IMR-90 (cell line): Measurements from ENCODE around the gene B9D1. TPM values are rescaled to one million over a fixed set of nuclear protein-coding genes. Genes with fewer than 3 reads are reported as not detected.

Source experiments
- ATAC-seq: fragments of 200-7000 bp; cut with Tn5 transposase; 2 replicates; pipeline ENCODE4 v1.9.1; 2020; ENCODE audit warnings: low read depth, mild to moderate bottlenecking, moderate library complexity
- BruUV-seq: library from RNA; stranded (reverse); fragments of 400-500 nt; replicated peaks from 2 replicates; lab custom pipeline; 2021; lab: Mats Ljungman, UMichigan
- CTCF ChIA-PET: fragments of 300-600 bp; formaldehyde crosslinking; extraction: SDS; loops from one replicate; lab custom pipeline; 2021; ENCODE audit warnings: antibody characterized with exemption; lab: Yijun Ruan, JAX
- POLR2A ChIA-PET: fragments of 300-600 bp; sonication (Branson Sonifier 250); formaldehyde crosslinking; loops from one replicate; lab custom pipeline; 2022; ENCODE audit warnings: antibody characterized with exemption; ENCODE audit not compliant: unreplicated experiment; lab: Charles Lee
- DNase-seq: peaks from one replicate; pipeline ENCODE4 v3.0.0; 2013
- H2AFZ ChIP-seq: replicated peaks from 2 replicates; pipeline ENCODE3; 2013; ENCODE audit warnings: low read length, mild to moderate bottlenecking; ENCODE audit not compliant: poor library complexity
- H2AK5ac ChIP-seq: 2 replicates; pipeline ENCODE4 v1.6.1; 2013; ENCODE audit warnings: low read depth, low read length, inconsistent platforms
- H2AK9ac ChIP-seq: replicated peaks from 2 replicates; pipeline ENCODE3; 2013; ENCODE audit warnings: mild to moderate bottlenecking, low read depth, low read length, moderate library complexity; ENCODE audit not compliant: poor library complexity
- H2BK120ac ChIP-seq: 2 replicates; pipeline ENCODE4 v1.6.1; 2013; ENCODE audit warnings: low read depth, low read length, inconsistent platforms
- H2BK15ac ChIP-seq: 3 replicates; pipeline ENCODE4 v1.6.1; 2013; ENCODE audit warnings: low read depth, low read length, inconsistent platforms
- H2BK20ac ChIP-seq: 2 replicates; pipeline ENCODE4 v1.6.1; 2013; ENCODE audit warnings: low read depth, mild to moderate bottlenecking, inconsistent platforms, low read length, moderate library complexity
- H2BK5ac ChIP-seq: 2 replicates; pipeline ENCODE4 v1.6.1; 2013; ENCODE audit warnings: mild to moderate bottlenecking, low read depth, low read length, inconsistent platforms; ENCODE audit not compliant: poor library complexity, severe bottlenecking
- H3K14ac ChIP-seq: replicated peaks from 2 replicates; pipeline ENCODE4 v1.6.1; 2013; ENCODE audit warnings: low read depth, low read length, inconsistent platforms
- H3K18ac ChIP-seq: 2 replicates; pipeline ENCODE4 v1.6.1; 2013; ENCODE audit warnings: low read depth, low read length, control low read depth
- H3K23ac ChIP-seq: 2 replicates; pipeline ENCODE4 v1.6.1; 2013; ENCODE audit warnings: low read depth, low read length, inconsistent platforms
- H3K27ac ChIP-seq: 2 replicates; pipeline ENCODE4 v1.5.1; 2013; ENCODE audit warnings: mild to moderate bottlenecking, control low read depth, low read length; ENCODE audit not compliant: insufficient read depth
- H3K27me3 ChIP-seq: 2 replicates; pipeline ENCODE4 v1.6.1; 2013; ENCODE audit warnings: low read length; ENCODE audit not compliant: control insufficient read depth, insufficient read depth
- H3K36me3 ChIP-seq: 2 replicates; pipeline ENCODE4 v1.6.1; 2013; ENCODE audit warnings: low read length, mixed read lengths; ENCODE audit not compliant: control insufficient read depth, insufficient read depth
- H3K4ac ChIP-seq: 2 replicates; pipeline ENCODE4 v1.6.1; 2013; ENCODE audit warnings: low read depth, low read length, inconsistent platforms
- H3K4me1 ChIP-seq: 2 replicates; pipeline ENCODE4 v1.6.1; 2013; ENCODE audit warnings: low read length, mixed read lengths; ENCODE audit not compliant: control insufficient read depth, insufficient read depth
- H3K4me2 ChIP-seq: 2 replicates; pipeline ENCODE4 v1.6.1; 2013; ENCODE audit warnings: low read depth, mild to moderate bottlenecking, control low read depth, low read length, moderate library complexity
- H3K4me3 ChIP-seq: 2 replicates; pipeline ENCODE4 v1.5.1; 2013; ENCODE audit warnings: low read depth, mild to moderate bottlenecking, control low read depth, low read length, moderate library complexity; ENCODE audit not compliant: insufficient read depth
- H3K56ac ChIP-seq: 2 replicates; pipeline ENCODE4 v1.6.1; 2013; ENCODE audit warnings: low read length, inconsistent platforms; ENCODE audit not compliant: insufficient read depth; ENCODE audit errors: extremely low read depth
- H3K79me1 ChIP-seq, 2 experiments: 2 replicates each; pipeline ENCODE4 v1.6.1; 2013; ENCODE audit warnings: low read length in 2 of 2, inconsistent platforms in 1 of 2, low read depth in 1 of 2
- H3K9ac ChIP-seq: 2 replicates; pipeline ENCODE4 v1.6.1; 2013; ENCODE audit warnings: low read depth, low read length, control low read depth
- H3K9me1 ChIP-seq: 2 replicates; pipeline ENCODE4 v1.6.1; 2013; ENCODE audit warnings: low read length, inconsistent platforms; ENCODE audit not compliant: insufficient read depth
- H3K9me3 ChIP-seq: 2 replicates; pipeline ENCODE4 v1.6.1; 2013; ENCODE audit warnings: low read length; ENCODE audit not compliant: control insufficient read depth, insufficient read depth
- H4K20me1 ChIP-seq: 2 replicates; pipeline ENCODE4 v1.6.1; 2013; ENCODE audit warnings: low read length, inconsistent platforms; ENCODE audit not compliant: insufficient read depth
- H4K5ac ChIP-seq: 2 replicates; pipeline ENCODE4 v1.6.1; 2013; ENCODE audit warnings: mild to moderate bottlenecking, low read depth, low read length, control low read depth
- H4K8ac ChIP-seq, 2 experiments: 2 replicates each; pipeline ENCODE4 v1.6.1; 2013; ENCODE audit warnings: low read depth in 2 of 2, low read length in 2 of 2, control low read depth in 1 of 2, inconsistent platforms in 1 of 2
- H4K91ac ChIP-seq: 2 replicates; pipeline ENCODE4 v1.6.1; 2013; ENCODE audit warnings: low read depth, low read length, inconsistent platforms; ENCODE audit not compliant: insufficient read depth
- BHLHE40 ChIP-seq: fragments of 150-350 bp; IDR thresholded peaks from 2 replicates; pipeline ENCODE4 v1.6.1; 2016; ENCODE audit warnings: mild to moderate bottlenecking, low read depth, low read length
- CEBPB ChIP-seq: IDR thresholded peaks from 2 replicates; pipeline ENCODE4 v1.6.1; 2012; ENCODE audit warnings: low read depth, low read length, improper control_type of control experiment
- CHD1 ChIP-seq: IDR thresholded peaks from 2 replicates; pipeline ENCODE4 v1.6.1; 2012; ENCODE audit warnings: low read depth, low read length, improper control_type of control experiment
- CTCF ChIP-seq: conservative IDR thresholded peaks from 2 replicates; pipeline ENCODE4 v1.5.1; 2012; ENCODE audit warnings: mild to moderate bottlenecking, low read depth, low read length, improper control_type of control experiment
- ELK1 ChIP-seq: fragments of 150-350 bp; IDR thresholded peaks from 2 replicates; pipeline ENCODE4 v1.6.1; 2016; ENCODE audit warnings: low read depth, mild to moderate bottlenecking, low read length, moderate library complexity, borderline replicate concordance
- FOS ChIP-seq: fragments of 150-350 bp; IDR thresholded peaks from 2 replicates; pipeline ENCODE4 v1.6.1; 2016; ENCODE audit warnings: low read depth, low read length
- MAFK ChIP-seq: IDR thresholded peaks from 2 replicates; pipeline ENCODE4 v1.6.1; 2012; ENCODE audit warnings: low read depth, low read length, improper control_type of control experiment
- MAZ ChIP-seq: IDR thresholded peaks from 2 replicates; pipeline ENCODE4 v1.6.1; 2012; ENCODE audit warnings: low read depth, mild to moderate bottlenecking, low read length, improper control_type of control experiment, moderate library complexity, borderline replicate concordance
- MXI1 ChIP-seq: IDR thresholded peaks from 2 replicates; pipeline ENCODE4 v1.6.1; 2012; ENCODE audit warnings: low read depth, mild to moderate bottlenecking, low read length, moderate library complexity, borderline replicate concordance
- NFE2L2 ChIP-seq: fragments of 150-350 bp; IDR thresholded peaks from 2 replicates; pipeline ENCODE4 v1.6.1; 2016; ENCODE audit warnings: low read depth, mild to moderate bottlenecking, low read length
- POLR2A ChIP-seq: IDR thresholded peaks from 2 replicates; pipeline ENCODE4 v1.6.1; 2012; ENCODE audit warnings: mild to moderate bottlenecking, low read depth, low read length
- RAD21 ChIP-seq: IDR thresholded peaks from 2 replicates; pipeline ENCODE4 v1.6.1; 2012; ENCODE audit warnings: low read length, improper control_type of control experiment
- RCOR1 ChIP-seq: IDR thresholded peaks from 2 replicates; pipeline ENCODE4 v1.6.1; 2012; ENCODE audit warnings: mild to moderate bottlenecking, low read length, improper control_type of control experiment; ENCODE audit not compliant: insufficient replicate concordance
- RFX5 ChIP-seq: IDR thresholded peaks from 2 replicates; pipeline ENCODE4 v1.8.0; 2012; ENCODE audit warnings: low read depth, mild to moderate bottlenecking, low read length, moderate library complexity
- SMC3 ChIP-seq: fragments of 150-350 bp; IDR thresholded peaks from 2 replicates; pipeline ENCODE4 v1.6.1; 2016; ENCODE audit warnings: low read depth, mild to moderate bottlenecking, antibody characterized with exemption, low read length, moderate library complexity
- USF2 ChIP-seq: fragments of 150-350 bp; IDR thresholded peaks from 2 replicates; pipeline ENCODE4 v1.6.1; 2017; ENCODE audit warnings: mild to moderate bottlenecking, antibody characterized with exemption, low read length, low read depth
- WGBS, 2 experiments: methylation state at CpG; one replicate each; pipeline versions ENCODE4 v1.1.5 to v1.1.7; 2013; ENCODE audit warnings: missing lambda C conversion rate in 2 of 2; ENCODE audit not compliant: insufficient read length in 1 of 2; ENCODE audit errors: extremely low coverage in 2 of 2; 5-methylcytosine and 5-hydroxymethylcytosine counted together
- dilution Hi-C: fragments of 300-500 bp; cut with HindIII; formaldehyde crosslinking; loops from one replicate; pipeline ENCODE4 v1.14.3; 2018; ENCODE audit warnings: low sequenced_read_pairs; ENCODE audit not compliant: unreplicated experiment
- in situ Hi-C: fragments of 300-500 bp; cut with MboI; formaldehyde crosslinking; loops from 3 replicates; pipeline ENCODE4 v1.14.3; 2019; ENCODE audit warnings: low sequenced_read_pairs, inconsistent platforms, mixed read lengths
- intact Hi-C: fragments of 100-400 bp; cut with micrococcal nuclease; formaldehyde crosslinking; loops from 2 replicates; pipeline ENCODE4 v1.10.0; 2022
- polyA plus RNA-seq, 3 experiments: library from polyadenylated mRNA; depleted of rRNA; stranded (reverse); fragments of >200 nt; gene quantifications; 2 replicates each; pipeline ENCODE4 v1.2.3, GENCODE V29; 2012; ENCODE audit warnings: low replicate concordance in 1 of 3
- total RNA-seq: library from RNA; depleted of rRNA; stranded (reverse); fragments of >200 nt; gene quantifications from 2 replicates; pipeline ENCODE4 v1.2.3, GENCODE V29; 2012

Gene B9D1
- total and polyA plus RNA-seq, 2 of the 4 experiments (the other 2 are of a cell fraction) = 42.5 to 43.8 TPM

- CTCF ChIA-PET = no interaction called here
- WGBS, 2 experiments = no CpG with 5 or more reads among the region's 7 CpGs
- in situ Hi-C loops = no loop called here
Observed at GRCh38 chr17:19392303-19392702, 29.8 kb upstream of the B9D1 start.

More at GRCh38 chr17:19392303-19392702, 29.8 kb upstream of the B9D1 start:
- no peak overlapping the region for H3K56ac ChIP-seq
- H3K9me3 ChIP-seq = no peaks in the 10 kb centered on the region
- intact Hi-C loops (no loop called here), dilution Hi-C loops (no loop called here)
- no TSS peak for BruUV-seq
- H3K4me3 ChIP-seq = no peak overlapping the region
- H4K8ac ChIP-seq = no peak overlapping the region
- H3K14ac ChIP-seq = no peak overlapping the region
- H2AK9ac ChIP-seq = no peak overlapping the region
- no peak overlapping the region for H3K9ac ChIP-seq
- H3K27me3 ChIP-seq = no peaks in the 10 kb centered on the region
- H2AK5ac ChIP-seq = no peak overlapping the region
- H3K4me2 ChIP-seq = no peak overlapping the region
- peaks cover 17% of the 10 kb centered on the region for H3K9me1 ChIP-seq
- POLR2A ChIA-PET = no interaction called here
- H3K18ac ChIP-seq = no peak overlapping the region
- no peak overlapping the region for H3K23ac ChIP-seq
- no peak overlapping the region for H2BK120ac ChIP-seq
- no peak overlapping the region for H4K5ac ChIP-seq
- H3K79me1 ChIP-seq = no peaks in the 10 kb centered on the region
- no peak overlapping the region for H2BK15ac ChIP-seq
- H4K20me1 ChIP-seq = no peaks in the 10 kb centered on the region
- no peak overlapping the region for H2AFZ ChIP-seq
- H3K4ac ChIP-seq = no peak overlapping the region; the same call in 1 of the 2 replicates
- no peak overlapping the region for H2BK5ac ChIP-seq
- ATAC-seq (no peak), DNase-seq (no peak)
- H4K91ac ChIP-seq = no peak overlapping the region
- TF ChIP-seq POLR2A (no peak), SMC3 (no peak), CHD1 (no peak), NFE2L2 (no peak), FOS (no peak), MXI1 (no peak), BHLHE40 (no peak), MAZ (no peak), USF2 (no peak), CTCF (no peak), RAD21 (no peak), RCOR1 (no peak), ELK1 (no peak), MAFK (no peak), RFX5 (no peak), CEBPB (no peak)
- no peaks in the 10 kb centered on the region for H3K36me3 ChIP-seq
- H2BK20ac ChIP-seq = no peak overlapping the region
- no peak overlapping the region for H3K27ac ChIP-seq
- H3K4me1 ChIP-seq = peaks cover 21% of the 10 kb centered on the region
